Regular cardiac myocyte (primary cell): ENCODE measurements around the gene NT5C1A. TPM values are rescaled to one million over a fixed set of nuclear protein-coding genes. Genes with fewer than 3 reads are reported as not detected.

Source experiments
- total RNA-seq: library from RNA; depleted of rRNA; stranded (reverse); fragments of >200 nt; gene quantifications from 2 replicates; pipeline ENCODE4 v1.2.3, GENCODE V29; 2014

Gene NT5C1A
- not detected in 2 replicates for total RNA-seq

DNA sequence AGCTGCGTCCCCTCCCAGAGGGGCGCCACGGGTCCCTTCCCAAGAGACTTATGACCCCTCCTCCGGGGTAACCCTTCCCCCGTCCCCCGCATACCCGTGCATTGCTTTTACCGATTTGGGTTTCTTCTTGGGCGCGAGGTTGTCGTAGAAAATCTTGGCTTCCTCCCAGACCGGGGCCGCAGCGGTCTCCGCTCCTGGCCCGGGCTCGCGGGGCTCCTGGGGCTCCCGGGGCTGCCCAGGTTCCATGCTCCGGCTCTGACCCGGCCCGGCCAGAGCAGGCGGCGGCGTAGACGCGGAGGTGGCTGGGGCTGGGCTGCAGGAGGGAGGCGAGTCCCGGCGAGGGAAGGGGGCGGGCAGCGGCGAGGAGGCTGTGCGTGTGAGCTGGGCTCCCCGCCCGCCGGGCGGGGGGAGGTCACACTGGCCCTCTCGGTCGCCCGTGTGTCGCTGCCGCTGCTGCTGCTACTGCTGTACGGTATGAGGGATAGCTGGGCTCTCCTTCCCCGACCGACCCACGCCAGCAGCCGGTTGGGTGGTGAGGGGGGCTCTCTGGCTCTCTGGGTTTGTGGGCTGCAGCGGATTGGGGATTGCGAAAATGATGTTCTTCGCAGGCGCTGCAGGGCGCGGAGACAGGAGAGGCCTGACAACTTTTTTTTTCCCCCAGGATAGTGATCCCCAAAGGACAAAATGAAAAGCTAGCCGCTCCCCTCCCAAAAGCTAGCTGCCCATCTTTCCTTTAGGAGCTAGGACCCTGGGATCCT, at the start of gene NT5C1A:
NT5C1A (minus strand) TSS at position 315 of the 758 bp plus-strand sequence; CDS start at position 246, 69 bp downstream.

DNA sequence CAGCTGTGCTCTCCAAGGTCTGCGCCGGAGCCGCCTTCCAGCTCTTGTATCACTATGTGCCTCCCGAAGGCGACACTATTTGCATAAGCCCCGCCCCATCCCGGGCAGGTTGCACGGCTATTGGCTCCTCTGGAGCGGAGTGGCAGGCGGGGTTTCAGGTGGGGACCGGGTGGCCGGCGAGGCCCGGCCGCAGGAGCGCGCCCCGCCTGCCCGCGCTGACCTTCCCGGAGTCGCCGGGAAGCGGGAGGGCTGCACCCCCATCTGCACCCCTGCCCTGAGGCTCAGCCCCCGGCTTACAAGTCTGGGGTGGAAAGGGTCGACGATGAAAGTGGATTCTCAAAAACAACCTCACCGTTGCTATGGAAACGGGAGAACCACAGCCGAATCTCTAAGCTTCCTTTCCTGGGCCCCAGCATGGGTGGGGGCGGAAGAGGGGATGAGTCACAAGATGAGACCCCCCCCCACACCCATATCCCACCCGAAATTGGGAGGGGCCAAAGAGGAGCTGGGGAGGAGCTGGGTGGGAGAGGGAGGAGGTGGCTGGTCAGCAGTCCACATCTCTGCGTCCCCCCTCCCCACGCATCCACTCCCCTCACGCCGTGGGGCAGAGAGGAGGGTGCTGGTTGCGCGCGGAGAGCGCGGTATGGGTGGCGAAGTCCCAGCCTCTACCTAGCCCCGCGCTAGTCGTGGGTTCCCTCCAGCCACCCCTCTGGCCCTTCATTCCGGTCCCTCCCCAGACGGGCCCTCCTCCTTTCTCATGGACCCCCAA, 19.7 kb upstream of the NT5C1A start, which contains the start of gene HPCAL4:
HPCAL4 (minus strand) TSS at position 51 of the 769 bp plus-strand sequence. CDS start 6,830 bp downstream, outside the sequence.

DNA sequence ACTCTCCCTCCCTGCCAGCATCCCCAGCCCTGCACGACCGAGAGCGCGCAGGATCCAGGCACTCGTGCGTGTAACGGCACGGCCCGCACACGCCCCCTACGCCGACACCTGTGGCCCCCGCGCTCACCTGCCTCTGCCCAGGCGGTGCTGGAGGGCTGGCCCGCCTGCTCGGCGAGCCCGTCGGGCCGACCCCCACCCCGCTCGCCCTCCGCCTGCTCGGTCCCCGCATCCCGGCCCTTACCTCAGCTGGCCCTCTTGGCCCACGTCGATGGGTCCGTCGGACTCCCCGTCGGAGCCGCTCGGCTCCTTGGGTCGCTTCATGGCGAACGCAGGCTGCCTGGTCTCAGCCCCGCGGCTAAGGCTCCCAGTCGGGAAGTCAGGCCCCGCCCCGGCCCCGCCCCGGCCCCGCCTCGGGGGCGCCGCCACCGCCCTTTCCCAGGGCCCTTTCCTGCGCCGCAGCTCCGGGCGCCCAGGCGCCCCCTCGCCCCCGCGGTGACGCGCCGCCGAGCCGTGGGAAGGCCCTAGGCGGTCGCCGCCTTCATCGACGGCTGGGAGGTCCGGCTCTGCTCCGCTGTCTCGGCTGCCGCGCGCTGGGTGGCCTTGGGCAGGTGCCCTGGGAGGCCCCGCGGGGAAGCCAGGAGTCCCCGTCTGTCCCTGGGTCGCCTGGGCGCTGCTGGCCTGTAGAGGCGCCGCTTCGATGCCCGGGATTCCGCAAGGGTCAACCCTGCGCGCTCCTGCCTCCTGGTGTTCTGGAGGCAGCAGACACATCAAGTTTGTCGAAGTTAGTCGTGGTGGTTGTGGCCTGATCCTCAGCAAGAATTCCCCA, 32.4 kb downstream of the NT5C1A start, which contains the start of gene HEYL:
HEYL (minus strand) TSS at position 339 of the 826 bp plus-strand sequence; CDS start at position 321, 18 bp downstream.

Other genes with a start within 250 kb of the NT5C1A start
- gene BMP8A, start 180.5 kb downstream of the NT5C1A start, total RNA-seq, result under 0.01 and 0.19 TPM in 2 replicates
- gene PABPC4, start 95.3 kb downstream of the NT5C1A start, total RNA-seq, result 191 and 243 TPM in 2 replicates
- gene HEYL, start 32.5 kb downstream of the NT5C1A start, total RNA-seq, result 0.19 and 0.28 TPM in 2 replicates
- under 0.01 TPM in 1 of 2 replicates, not detected in the other for gene HPCAL4, start 19.3 kb upstream of the NT5C1A start, total RNA-seq
- gene PPIE, start 66.8 kb upstream of the NT5C1A start, total RNA-seq, result 32.7 and 46.4 TPM in 2 replicates
- 0.96 and 1.7 TPM in 2 replicates for gene OXCT2, start 99.2 kb upstream of the NT5C1A start, total RNA-seq
- gene BMP8B, start 116.8 kb upstream of the NT5C1A start, total RNA-seq, result not detected in 2 replicates
- gene TRIT1, start 211.4 kb upstream of the NT5C1A start, total RNA-seq, result 27.0 and 37.2 TPM in 2 replicates
- gene MYCL, start 229.8 kb upstream of the NT5C1A start, total RNA-seq, result 0.58 and 2.3 TPM in 2 replicates